CD14-positive monocyte (primary cell): ENCODE data around the gene DYNLT4. TPM values are rescaled to one million over a fixed set of nuclear protein-coding genes. Genes with fewer than 3 reads are reported as not detected.
"Not testable (repeated sequence)": the region's sequence is repeated elsewhere in the genome, so short reads cannot be mapped to it uniquely, and the experiment has no call there.

Source experiments
- DNase-seq, 3 donors: peaks; one replicate each; pipeline ENCODE4 v3.0.0-alpha.2; 2011 to 2022
- H2AFZ ChIP-seq: 2 replicates; pipeline ENCODE4 v1.6.0; 2012; ENCODE audit warnings: mild to moderate bottlenecking, low read depth, low read length, inconsistent platforms; ENCODE audit not compliant: insufficient read depth, poor library complexity, severe bottlenecking
- H3K27ac ChIP-seq, 2 donors: 1 replicate in 1 of 2; 2 replicates in 1 of 2; pipeline ENCODE4 v1.5.1; 2012 to 2013; ENCODE audit warnings: low read length in 2 of 2, control low read depth in 1 of 2, inconsistent platforms in 1 of 2, low read depth in 1 of 2, mild to moderate bottlenecking in 1 of 2
- H3K27me3 ChIP-seq, 2 donors: one replicate each; pipeline versions ENCODE4 v1.6.0 to v1.6.1; 2011 to 2013; ENCODE audit warnings: low read length in 2 of 2; ENCODE audit not compliant: control insufficient read depth in 2 of 2, insufficient read depth in 2 of 2
- H3K36me3 ChIP-seq, 2 donors: replicated peaks in 1 of 2; 1 replicate in 1 of 2; 2 replicates in 1 of 2; pipeline versions ENCODE4 v1.5.1 to v1.6.1; 2012 to 2013; ENCODE audit warnings: low read length in 2 of 2, control low read depth in 1 of 2, inconsistent platforms in 1 of 2, mild to moderate bottlenecking in 1 of 2; ENCODE audit not compliant: insufficient read depth in 2 of 2, control insufficient read depth in 1 of 2
- H3K4me1 ChIP-seq, 2 donors: 1 replicate in 1 of 2; 2 replicates in 1 of 2; pipeline versions ENCODE4 v1.5.1 to v1.6.1; 2012 to 2013; ENCODE audit warnings: low read length in 2 of 2, control low read depth in 1 of 2, inconsistent platforms in 1 of 2, mild to moderate bottlenecking in 1 of 2, moderate library complexity in 1 of 2; ENCODE audit not compliant: insufficient read depth in 2 of 2, control insufficient read depth in 1 of 2
- H3K4me2 ChIP-seq: replicated peaks from 2 replicates; pipeline ENCODE3; 2012; ENCODE audit warnings: low read length, moderate library complexity, mild to moderate bottlenecking; ENCODE audit not compliant: poor library complexity, severe bottlenecking; ENCODE audit errors: extremely low read depth
- H3K4me3 ChIP-seq, 3 experiments: fragments of 200-600 bp in 1 of 3; sonication (generic) in 1 of 3; replicated peaks in 1 of 3; 1 replicate in 2 of 3; 2 replicates in 1 of 3; pipeline ENCODE4 v1.5.1; 2011 to 2013; ENCODE audit warnings: low read length in 3 of 3, mild to moderate bottlenecking in 3 of 3, control low read depth in 2 of 3, low read depth in 2 of 3, inconsistent platforms in 1 of 3, moderate library complexity in 1 of 3
- H3K79me2 ChIP-seq: 2 replicates; pipeline ENCODE4 v1.6.0; 2012; ENCODE audit warnings: mild to moderate bottlenecking, control low read depth, inconsistent platforms, low read length, moderate library complexity; ENCODE audit not compliant: insufficient read depth
- H3K9ac ChIP-seq: 2 replicates; pipeline ENCODE4 v1.6.0; 2017; ENCODE audit warnings: low read length, mild to moderate bottlenecking; ENCODE audit not compliant: insufficient read depth, poor library complexity, severe bottlenecking
- H3K9me3 ChIP-seq, 2 donors: replicated peaks in 1 of 2; 1 replicate in 1 of 2; 2 replicates in 1 of 2; pipeline versions ENCODE4 v1.5.1 to v1.6.1; 2012 to 2013; ENCODE audit warnings: low read length in 2 of 2, control low read depth in 1 of 2; ENCODE audit not compliant: control insufficient read depth in 1 of 2, insufficient read depth in 1 of 2
- H4K20me1 ChIP-seq: 2 replicates; pipeline ENCODE4 v1.6.0; 2012; ENCODE audit warnings: mild to moderate bottlenecking, low read length, control low read depth, moderate library complexity; ENCODE audit not compliant: insufficient read depth
- H3K27ac Mint-ChIP-seq, 7 donors: one replicate each; pipeline ENCODE4 v1.8.0; 2020; ENCODE audit warnings: mild to moderate bottlenecking in 7 of 7, mixed read lengths in 7 of 7, moderate library complexity in 6 of 7, inconsistent platforms in 2 of 7
- H3K27me3 Mint-ChIP-seq, 3 donors: one replicate each; pipeline ENCODE4 v1.8.0; 2021 to 2022; ENCODE audit warnings: low read depth in 3 of 3, mild to moderate bottlenecking in 3 of 3, mixed read lengths in 3 of 3, moderate library complexity in 3 of 3, inconsistent platforms in 1 of 3
- H3K36me3 Mint-ChIP-seq, 2 donors: one replicate each; pipeline ENCODE4 v1.8.0; 2020; ENCODE audit warnings: mixed read lengths in 2 of 2, inconsistent platforms in 1 of 2, mild to moderate bottlenecking in 1 of 2
- H3K4me1 Mint-ChIP-seq: one replicate; pipeline ENCODE4 v1.8.0; 2020; ENCODE audit warnings: mild to moderate bottlenecking, mixed read lengths
- H3K4me3 Mint-ChIP-seq, 2 donors: one replicate each; pipeline ENCODE4 v1.8.0; 2020; ENCODE audit warnings: mild to moderate bottlenecking in 2 of 2, mixed read lengths in 2 of 2, moderate library complexity in 1 of 2
- H3K9me3 Mint-ChIP-seq, 7 donors: one replicate each; pipeline ENCODE4 v1.8.0; 2020 to 2022; ENCODE audit warnings: mixed read lengths in 7 of 7, mild to moderate bottlenecking in 6 of 7, moderate library complexity in 6 of 7, inconsistent platforms in 2 of 7
- CTCF ChIP-seq: fragments of 200-600 bp; IDR thresholded peaks from one replicate; pipeline ENCODE4 v1.8.0; 2022; ENCODE audit warnings: antibody characterized with exemption, mild to moderate bottlenecking
- WGBS: methylation state at CpG from one replicate; pipeline ENCODE4 v1.1.5; 2013; ENCODE audit warnings: missing lambda C conversion rate; ENCODE audit not compliant: insufficient coverage; 5-methylcytosine and 5-hydroxymethylcytosine counted together
- intact Hi-C, 2 donors: fragments of 100-400 bp; cut with micrococcal nuclease; formaldehyde crosslinking; loops; one replicate each; pipeline versions ENCODE4 v1.15.0 to v1.15.1; 2023
- polyA plus RNA-seq, 3 donors: library from polyadenylated mRNA; depleted of rRNA in 1 of 3; unstranded in 2 of 3; stranded (reverse) in 1 of 3; fragments of 300-500 nt in 2 of 3; fragments of >200 nt in 1 of 3; fragmentation: Illumina TruSeq in 2 of 3; gene quantifications; 1 replicate in 2 of 3; 2 replicates in 1 of 3; pipeline ENCODE4 v1.2.3, GENCODE V29; 2012 to 2021

Gene DYNLT4
- polyA plus RNA-seq, 3 donors: 0.91 to 2.8 (median 2.2) TPM

GRCh38 chr1:44817771-44818495 is 10.8 kb upstream of the DYNLT4 start:
- no peak overlapping the region for H3K4me2 ChIP-seq
- no peak overlapping the region for H3K4me3 ChIP-seq
- peaks cover 0 to 1% (median under 1%) of the 10 kb centered on the region in 3 donors for H3K27me3 Mint-ChIP-seq
- no peak for TF ChIP-seq CTCF
- no peaks in the 10 kb centered on the region for H3K36me3 ChIP-seq
- no peaks in the 10 kb centered on the region for H4K20me1 ChIP-seq
- no peaks in the 10 kb centered on the region for H3K27me3 ChIP-seq
- H3K4me1 ChIP-seq: peaks cover 52 to 55% of the 10 kb centered on the region in 2 donors
- DNase-seq: peak in 1 of 3 donors; percentile 10
- no peaks in the 10 kb centered on the region for H3K79me2 ChIP-seq
- H3K9ac ChIP-seq: no peak overlapping the region
- H3K27ac ChIP-seq: no peak overlapping the region
- no peaks in the 10 kb centered on the region for H3K9me3 ChIP-seq
- H2AFZ ChIP-seq: no peak overlapping the region
- intact Hi-C loops: loop anchor here (2.0 kb wide), 1 partner anchor 17 kb away; the partner anchor contains the start of gene PLK3 (in 2 of the 2)
- H3K4me3 Mint-ChIP-seq: peak overlapping the region in 1 of 2 donors; percentile 18
- H3K27ac Mint-ChIP-seq: peak overlapping the region; percentile 16 to 100 (median 90)
- H3K9me3 Mint-ChIP-seq: no peaks in the 10 kb centered on the region
- H3K4me1 Mint-ChIP-seq: peaks cover 61% of the 10 kb centered on the region
- H3K36me3 Mint-ChIP-seq: peaks cover 6 to 7% of the 10 kb centered on the region in 2 donors
- WGBS: 94% methylated on average over 8 of the region's 11 CpGs

GRCh38 chr1:44817307-44817706 is 10.2 kb upstream of the DYNLT4 start:
- 100% methylated on average over 1 of the region's 2 CpGs for WGBS
- DNase-seq: no peak

GRCh38 chr1:44815926-44816325 is 8.8 kb upstream of the DYNLT4 start:
- H3K27ac ChIP-seq, H3K79me2 ChIP-seq, H4K20me1 ChIP-seq, H3K36me3 ChIP-seq, H3K27me3 Mint-ChIP-seq, H3K4me2 ChIP-seq, H3K4me3 ChIP-seq, H3K4me3 Mint-ChIP-seq, H3K9ac ChIP-seq, H2AFZ ChIP-seq, H3K9me3 ChIP-seq, H3K9me3 Mint-ChIP-seq, intact Hi-C loops, H3K27me3 ChIP-seq, DNase-seq: not testable (repeated sequence)
- peaks cover 64 to 67% of the 10 kb centered on the region in 2 donors for H3K4me1 ChIP-seq
- Mint-ChIP-seq H3K27ac (peak overlapping the region in 3 of 7 donors; percentile 95 to 99 (median 95)), H3K4me1 (peaks cover 74% of the 10 kb centered on the region), H3K36me3 (peaks cover 6 to 15% of the 10 kb centered on the region in 2 donors)
- 100% methylated on average over 1 of the region's 9 CpGs for WGBS

More at GRCh38 chr1:44817307-44817706, 10.2 kb upstream of the DYNLT4 start:
- Histone ChIP-seq H3K36me3 (no peaks in the 10 kb centered on the region), H2AFZ (no peak overlapping the region), H3K4me3 (no peak overlapping the region), H3K27me3 (no peaks in the 10 kb centered on the region), H3K4me2 (no peak overlapping the region), H3K9me3 (no peaks in the 10 kb centered on the region), H3K27ac (no peak overlapping the region), H4K20me1 (no peaks in the 10 kb centered on the region), H3K79me2 (no peaks in the 10 kb centered on the region), H3K4me1 (peaks cover 55 to 61% of the 10 kb centered on the region in 2 donors), H3K9ac (no peak overlapping the region)
- H3K27ac Mint-ChIP-seq: peak overlapping the region in 1 of 7 donors; percentile 64
- TF ChIP-seq CTCF: no peak
- peaks cover 6 to 7% of the 10 kb centered on the region in 2 donors for H3K36me3 Mint-ChIP-seq
- no peak overlapping the region for H3K4me3 Mint-ChIP-seq
- intact Hi-C loops: no loop called here
- H3K9me3 Mint-ChIP-seq: no peaks in the 10 kb centered on the region
- peaks cover 0 to 1% (median 0%) of the 10 kb centered on the region in 3 donors for H3K27me3 Mint-ChIP-seq
- peaks cover 66% of the 10 kb centered on the region for H3K4me1 Mint-ChIP-seq
